ENCODE measurements around the gene USF1. TPM values are rescaled to one million over a fixed set of nuclear protein-coding genes. Genes with fewer than 3 reads are reported as not detected.

Gene USF1
- total RNA-seq, 1 donor from 2014 or later, result 70.1 TPM

- TF ChIP-seq CTCF (IDR thresholded peaks at IDR 0.05; ENCODE audit: insufficient read depth, low read depth, low read length) (no peak), EZH2 (IDR thresholded peaks at IDR 0.05; ENCODE audit: insufficient read depth, low read length) (no peak)
- Mint-ChIP-seq H3K9me3 (ENCODE audit: unreplicated experiment) (peaks cover 12% of the 10 kb centered on the region), H3K4me1 (ENCODE audit: low read depth, unreplicated experiment) (no peaks in the 10 kb centered on the region), H3K4me3 (ENCODE audit: unreplicated experiment) (no peak overlapping the region), H3K27ac (ENCODE audit: unreplicated experiment) (no peak overlapping the region), H3K36me3 (ENCODE audit: low read depth, unreplicated experiment) (peaks cover 2% of the 10 kb centered on the region), H3K27me3 (ENCODE audit: low read depth, unreplicated experiment) (no peaks in the 10 kb centered on the region)
- H2AFZ ChIP-seq (ENCODE audit: low read depth, low read length), result no peak overlapping the region
- no peaks in the 10 kb centered on the region for H3K36me3 ChIP-seq (ENCODE audit: insufficient read depth, low read length)
- no peaks in the 10 kb centered on the region for H3K79me2 ChIP-seq (ENCODE audit: insufficient read depth, low read length)
- FAIRE-seq, result no peak
- no peak for DNase-seq (ENCODE audit: low read depth)
- no peaks in the 10 kb centered on the region for H3K27me3 ChIP-seq (ENCODE audit: insufficient read depth, low read length)
- H3K4me1 ChIP-seq (ENCODE audit: insufficient read depth, low read length), result peaks cover 3% of the 10 kb centered on the region
- no peaks in the 10 kb centered on the region for H4K20me1 ChIP-seq (ENCODE audit: insufficient read depth, low read length)
- no peaks in the 10 kb centered on the region for H3K9me3 ChIP-seq (ENCODE audit: insufficient read depth, low read depth, low read length)
- H3K9ac ChIP-seq (ENCODE audit: low read length), result no peak overlapping the region
- no peak overlapping the region for H3K4me3 ChIP-seq (ENCODE audit: insufficient read depth, low read depth, low read length)
- H3K27ac ChIP-seq (ENCODE audit: low read depth, low read length), result no peak overlapping the region
- H3K4me2 ChIP-seq (ENCODE audit: low read length), result no peak overlapping the region
Observed at GRCh38 chr1:161054232-161054631, 8.5 kb upstream of the USF1 start.

- H3K27me3 ChIP-seq (ENCODE audit: insufficient read depth, low read length), result no peaks in the 10 kb centered on the region
- no peak for DNase-seq (ENCODE audit: low read depth)
Observed at GRCh38 chr1:161052899-161053298, 7.1 kb upstream of the USF1 start.

More at GRCh38 chr1:161052899-161053298, 7.1 kb upstream of the USF1 start:
- H3K4me1 Mint-ChIP-seq (ENCODE audit: low read depth, unreplicated experiment), result no peaks in the 10 kb centered on the region
- peaks cover 19% of the 10 kb centered on the region for H3K9me3 Mint-ChIP-seq (ENCODE audit: unreplicated experiment)
- H3K27ac Mint-ChIP-seq (ENCODE audit: unreplicated experiment), result no peak overlapping the region
- no peak overlapping the region for H3K4me3 Mint-ChIP-seq (ENCODE audit: unreplicated experiment)
- Histone ChIP-seq H3K9ac (ENCODE audit: low read length) (no peak overlapping the region), H2AFZ (ENCODE audit: low read depth, low read length) (no peak overlapping the region), H3K4me3 (ENCODE audit: insufficient read depth, low read depth, low read length) (no peak overlapping the region), H4K20me1 (ENCODE audit: insufficient read depth, low read length) (no peaks in the 10 kb centered on the region), H3K79me2 (ENCODE audit: insufficient read depth, low read length) (no peaks in the 10 kb centered on the region), H3K9me3 (ENCODE audit: insufficient read depth, low read depth, low read length) (peaks cover 6% of the 10 kb centered on the region), H3K36me3 (ENCODE audit: insufficient read depth, low read length) (no peaks in the 10 kb centered on the region), H3K4me1 (ENCODE audit: insufficient read depth, low read length) (peaks cover 3% of the 10 kb centered on the region), H3K4me2 (ENCODE audit: low read length) (no peak overlapping the region), H3K27ac (ENCODE audit: low read depth, low read length) (no peak overlapping the region)
- no peak for FAIRE-seq
- no peaks in the 10 kb centered on the region for H3K27me3 Mint-ChIP-seq (ENCODE audit: low read depth, unreplicated experiment)
- TF ChIP-seq CTCF (IDR thresholded peaks at IDR 0.05; ENCODE audit: insufficient read depth, low read depth, low read length), result no peak
- peaks cover 10% of the 10 kb centered on the region for H3K36me3 Mint-ChIP-seq (ENCODE audit: low read depth, unreplicated experiment)

All from astrocyte (in vitro differentiated cells and primary cell).